ENCODE results near the gene MIDN.
A peak's percentile ranks its signal among the peaks of the same experiment; 100 is the strongest.
"Not testable (repeated sequence)": the region's sequence is repeated elsewhere in the genome, so short reads cannot be mapped to it uniquely, and the experiment has no call there.

The MIDN gene

GRCh38 chr19:1248139-1248785 lies at the start of gene MIDN:
Gene MIDN, plus strand, starts transcription at chr19:1248583. Its CDS starts 1,714 bp downstream, at chr19:1250297.
- DNase-seq, result peak; percentile 93

DNA sequence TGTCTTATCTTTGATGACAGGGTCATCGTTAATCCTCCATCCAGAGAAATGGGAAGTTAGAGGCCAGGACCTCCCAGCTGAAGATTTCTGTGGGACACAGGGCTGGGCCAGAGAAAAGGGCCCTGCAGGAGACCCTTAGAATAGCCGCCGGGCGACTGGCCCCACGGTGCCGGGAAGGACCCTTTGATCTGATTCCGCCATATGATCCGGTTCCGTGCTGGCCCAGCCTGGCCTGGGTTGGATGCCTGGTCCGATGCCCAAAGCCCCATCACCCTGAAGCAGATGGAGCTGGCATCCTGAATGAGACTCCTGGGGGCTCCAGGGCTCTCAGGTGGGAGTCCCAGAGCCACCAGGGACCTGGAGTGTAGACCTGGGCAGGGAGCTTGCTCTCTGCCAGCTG lies 48.9 kb upstream of the MIDN start:
- DNase-seq, result no peak

- not testable (repeated sequence) for DNase-seq
These were observed 47.8 kb upstream of the MIDN start for GRCh38 chr19:1200614-1201013.

- peak; percentile 99 for DNase-seq
These were observed 43.0 kb upstream of the MIDN start, which contains the start of gene STK11 for GRCh38 chr19:1205114-1206099. Gene STK11, plus strand, starts transcription at chr19:1205778. Its CDS starts 1,136 bp downstream, at chr19:1206914.

DNA sequence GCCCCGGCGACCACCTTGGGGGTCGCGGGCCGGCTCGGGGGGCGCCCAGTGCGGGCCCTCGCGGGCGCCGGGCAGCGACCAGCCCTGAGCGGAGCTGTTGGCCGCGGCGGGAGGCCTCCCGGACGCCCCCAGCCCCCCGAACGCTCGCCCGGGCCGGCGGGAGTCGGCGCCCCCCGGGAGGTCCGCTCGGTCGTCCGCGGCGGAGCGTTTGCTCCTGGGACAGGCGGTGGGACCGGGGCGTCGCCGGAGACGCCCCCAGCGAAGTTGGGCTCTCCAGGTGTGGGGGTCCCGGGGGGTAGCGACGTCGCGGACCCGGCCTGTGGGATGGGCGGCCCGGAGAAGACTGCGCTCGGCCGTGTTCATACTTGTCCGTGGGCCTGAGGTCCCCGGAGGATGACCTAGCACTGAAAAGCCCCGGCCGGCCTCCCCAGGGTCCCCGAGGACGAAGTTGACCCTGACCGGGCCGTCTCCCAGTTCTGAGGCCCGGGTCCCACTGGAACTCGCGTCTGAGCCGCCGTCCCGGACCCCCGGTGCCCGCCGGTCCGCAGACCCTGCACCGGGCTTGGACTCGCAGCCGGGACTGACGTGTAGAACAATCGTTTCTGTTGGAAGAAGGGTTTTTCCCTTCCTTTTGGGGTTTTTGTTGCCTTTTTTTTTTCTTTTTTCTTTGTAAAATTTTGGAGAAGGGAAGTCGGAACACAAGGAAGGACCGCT lies 42.1 kb upstream of the MIDN start:
- DNase-seq, result peak; percentile 29

- no peak for DNase-seq
These were observed 41.4 kb upstream of the MIDN start for GRCh38 chr19:1206864-1207450.

DNA sequence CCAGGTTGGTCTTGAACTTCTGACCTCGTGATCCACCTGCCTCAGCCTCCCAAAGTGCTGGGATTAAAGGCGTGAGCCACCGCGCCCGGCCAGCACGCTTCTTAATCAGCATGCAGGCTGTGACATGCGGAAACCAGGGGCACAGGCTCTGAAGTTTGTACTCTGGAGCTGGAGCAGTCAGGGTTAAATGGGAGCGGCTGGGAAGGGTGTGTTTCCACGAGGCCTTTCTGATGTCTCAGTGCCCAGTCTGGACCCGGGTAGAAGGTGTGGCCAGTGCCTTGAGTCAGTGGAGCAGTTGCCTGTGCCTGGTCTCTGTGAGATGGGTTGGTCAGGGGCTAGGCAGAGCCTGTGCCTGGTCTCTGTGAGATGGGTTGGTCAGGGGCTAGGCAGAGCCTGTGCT lies 39.6 kb upstream of the MIDN start:
- not testable (repeated sequence) for DNase-seq

- no peak for DNase-seq
These were observed 38.2 kb upstream of the MIDN start for GRCh38 chr19:1210227-1210538.

GRCh38 chr19:1211494-1212234 lies 36.7 kb upstream of the MIDN start:
- DNase-seq, result no peak

GRCh38 chr19:1213391-1214286 lies 34.7 kb upstream of the MIDN start:
- DNase-seq, result peak; percentile 97

- DNase-seq, result no peak
These were observed 34.0 kb upstream of the MIDN start for GRCh38 chr19:1214299-1214861.

GRCh38 chr19:1214862-1215731 lies 33.3 kb upstream of the MIDN start:
- DNase-seq, result no peak

- no peak for DNase-seq
These were observed 31.6 kb upstream of the MIDN start for GRCh38 chr19:1216756-1217155.

GRCh38 chr19:1217366-1217765 lies 31.0 kb upstream of the MIDN start:
- DNase-seq, result no peak

- no peak for DNase-seq
These were observed 29.4 kb upstream of the MIDN start for GRCh38 chr19:1218751-1219567.

DNA sequence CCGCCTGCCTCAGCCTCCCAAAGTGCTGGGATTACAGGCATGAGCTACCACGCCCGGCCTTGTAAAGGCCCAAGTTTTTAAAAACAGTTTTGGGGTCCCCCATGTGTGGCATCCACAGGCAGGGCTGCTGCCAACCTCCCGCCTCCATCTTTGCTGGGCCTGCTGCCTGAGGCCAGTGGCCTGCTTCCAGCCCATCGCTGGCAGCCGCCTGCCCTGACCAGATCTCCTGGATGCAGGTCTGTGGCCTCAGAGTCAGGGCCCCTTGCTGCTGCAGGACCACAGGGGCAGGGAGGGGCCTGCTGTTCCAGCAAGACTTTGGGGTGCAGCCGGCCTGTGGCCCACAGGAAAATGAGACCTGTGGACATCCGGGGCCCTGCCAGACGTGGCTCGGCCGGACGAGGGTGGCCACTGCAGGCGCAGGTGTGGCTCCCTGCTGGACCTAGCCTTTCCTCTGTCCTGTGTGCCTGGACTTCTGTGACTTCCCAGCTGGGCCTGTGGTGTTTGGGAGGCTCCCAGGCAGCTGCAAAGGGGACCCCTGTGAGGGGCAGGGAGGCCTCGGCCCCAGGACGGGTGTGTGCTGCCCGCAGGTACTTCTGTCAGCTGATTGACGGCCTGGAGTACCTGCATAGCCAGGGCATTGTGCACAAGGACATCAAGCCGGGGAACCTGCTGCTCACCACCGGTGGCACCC lies 28.5 kb upstream of the MIDN start:
- no peak for DNase-seq

- DNase-seq, result no peak
These were observed 27.9 kb upstream of the MIDN start for GRCh38 chr19:1220477-1220930.

Data from suppressor macrophage treated with lipopolysaccharide for 4 hours (primary cell).